Activated CD4-positive, alpha-beta memory T cell treated with anti-CD3 and anti-CD28 coated beads for 36 hours (primary cell): ENCODE data around the gene FGR. TPM values are rescaled to one million over a fixed set of nuclear protein-coding genes. Genes with fewer than 3 reads are reported as not detected.

Source experiments
- CTCF ChIA-PET: fragments of 350-600 bp; sonication (Branson Sonifier 250); formaldehyde crosslinking; loops from one replicate; lab custom pipeline; 2021; ENCODE audit warnings: antibody characterized with exemption, inconsistent platforms; lab: Charles Lee
- POLR2A ChIA-PET: fragments of 350-600 bp; sonication (Branson Sonifier 250); formaldehyde crosslinking; loops from one replicate; lab custom pipeline; 2021; ENCODE audit warnings: antibody characterized with exemption; lab: Charles Lee
- DNase-seq: peaks from one replicate; pipeline ENCODE4 v3.0.0-alpha.2; 2020
- H3K27ac Mint-ChIP-seq: one replicate; pipeline ENCODE4 v1.8.0; 2021; ENCODE audit warnings: mixed read lengths
- H3K27me3 Mint-ChIP-seq: one replicate; pipeline ENCODE4 v1.8.0; 2021; ENCODE audit warnings: mixed read lengths
- H3K36me3 Mint-ChIP-seq: one replicate; pipeline ENCODE4 v1.8.0; 2021; ENCODE audit warnings: mixed read lengths
- H3K4me1 Mint-ChIP-seq: one replicate; pipeline ENCODE4 v1.8.0; 2021; ENCODE audit warnings: low read depth, mixed read lengths
- H3K4me3 Mint-ChIP-seq: one replicate; pipeline ENCODE4 v1.8.0; 2021; ENCODE audit warnings: mild to moderate bottlenecking, mixed read lengths
- H3K9me3 Mint-ChIP-seq: one replicate; pipeline ENCODE4 v1.8.0; 2021; ENCODE audit warnings: mixed read lengths
- intact Hi-C: fragments of 100-400 bp; cut with micrococcal nuclease; formaldehyde crosslinking; loops from one replicate; pipeline ENCODE4 v1.15.1; 2023
- total RNA-seq, 2 experiments: library from RNA; stranded (reverse); gene quantifications; one replicate each; pipeline ENCODE4 v1.2.3, GENCODE V29; 2021

Gene FGR
- total RNA-seq, 2 experiments from 2014 or later = 0.24 to 0.27 TPM

DNA sequence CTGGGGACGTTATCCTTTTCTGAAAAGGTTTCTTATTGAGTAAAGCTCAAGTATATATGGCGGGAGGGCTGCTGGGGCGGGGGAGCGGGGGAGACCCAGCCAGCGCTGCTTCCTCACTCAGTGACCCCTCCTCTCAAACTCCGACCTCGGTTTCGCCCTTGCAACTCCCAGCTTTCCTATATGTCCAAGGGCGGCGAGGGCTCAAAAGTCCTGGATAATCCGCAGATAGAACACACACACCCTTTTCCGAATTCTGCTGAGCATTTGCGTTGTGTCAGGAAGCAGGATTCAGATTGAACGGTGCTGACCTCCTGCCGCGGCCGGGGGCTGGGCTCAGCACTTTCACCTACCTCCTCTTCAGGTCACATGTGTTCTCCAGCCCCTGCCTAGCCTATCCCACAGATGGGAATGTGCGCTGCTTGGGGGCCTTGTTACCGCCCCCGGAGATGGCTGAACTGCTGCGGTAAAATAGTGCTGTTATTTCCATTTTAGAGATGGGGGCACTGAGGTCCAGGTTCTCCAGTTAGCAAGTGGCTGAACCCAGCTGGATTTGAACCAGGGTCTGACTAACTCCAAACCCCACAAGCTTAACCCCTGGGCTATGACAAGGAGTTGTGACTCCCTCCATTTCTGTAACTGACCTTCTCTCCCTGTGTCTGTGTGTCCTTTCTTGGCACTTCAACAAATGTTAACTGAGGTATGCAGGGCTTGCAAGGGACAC, 30.2 kb downstream of the FGR start:
- DNase-seq = no peak

DNA sequence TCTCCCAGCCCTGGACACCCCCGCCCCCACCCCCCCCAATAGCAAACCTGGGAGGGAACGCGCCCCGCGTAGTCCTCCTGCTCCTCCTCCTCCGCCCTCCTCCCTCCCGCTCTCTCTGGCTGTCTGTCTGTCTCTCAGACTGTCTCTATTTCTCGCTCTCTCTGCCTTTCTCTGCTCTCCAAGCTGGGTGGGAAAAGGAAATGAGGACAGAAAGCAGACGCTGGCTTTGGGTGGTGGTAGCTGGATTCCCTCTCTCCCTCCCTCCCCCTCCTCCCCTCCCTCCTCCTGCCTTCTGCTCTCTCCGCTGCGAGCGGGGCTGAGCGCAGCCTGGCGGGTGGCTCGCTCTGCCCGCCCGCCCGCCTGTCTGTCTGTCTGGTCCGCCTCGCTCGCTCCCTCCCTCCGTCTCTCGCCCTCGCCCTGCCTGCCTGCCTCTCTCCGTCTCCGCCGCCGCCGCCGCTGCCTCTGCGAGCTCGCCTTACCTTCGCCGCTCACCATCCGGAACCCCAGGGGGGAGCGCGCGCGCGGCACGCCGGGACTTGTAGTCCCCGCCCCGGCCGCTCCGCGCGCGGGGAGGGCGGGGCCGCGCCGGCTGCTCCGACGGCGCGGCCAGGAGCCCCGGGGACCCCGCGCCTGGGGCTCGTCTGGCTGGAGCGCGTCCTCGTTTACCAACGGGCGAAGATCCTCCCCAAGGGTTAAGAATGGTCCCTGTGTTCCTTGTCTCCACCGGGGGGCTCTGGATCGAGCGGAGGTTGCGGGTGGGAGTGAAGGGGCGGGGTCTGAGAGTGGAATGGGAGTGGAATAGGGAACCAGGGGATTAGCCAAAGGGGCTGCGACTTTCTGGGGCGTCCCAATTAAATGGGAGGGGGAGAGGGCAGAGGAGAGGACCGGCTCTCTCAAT, 31.1 kb downstream of the FGR start, which contains the start of gene AHDC1:
AHDC1 (minus strand) TSS at position 464 of the 898 bp plus-strand sequence. CDS start 52,029 bp downstream, outside the sequence.
- intact Hi-C loops = loop anchor here (2.0 to 10.0 kb wide), 4 partner anchors 35 to 279 kb away; partner anchors contain the start of genes GPR3 and TMEM222
- DNase-seq = peak; percentile 93
- Mint-ChIP-seq H3K4me3 (peak within 1 kb of the TSS; percentile 82), H3K4me1 (peaks cover 39% of the 10 kb centered on the region), H3K9me3 (no peaks in the 10 kb centered on the region), H3K36me3 (no peaks in the 10 kb centered on the region), H3K27me3 (no peaks in the 10 kb centered on the region), H3K27ac (peak within 1 kb of the TSS; percentile 44)
- ChIA-PET CTCF (interaction anchor here (1.2 to 12.3 kb wide), 15 partner anchors 9 to 306 kb away, joined by 3 to 312 read pairs (median 47); partner anchors contain the start of genes GPR3, IFI6 and MAP3K6), POLR2A (interaction anchor here (0.6 to 2.2 kb wide), 5 partner anchors 28 to 81 kb away, joined by 3 to 7 read pairs (median 5); no protein-coding TSS in a partner anchor)

More for the DNA sequence above, 30.2 kb downstream of the FGR start:
- POLR2A ChIA-PET = interaction anchor here (1.3 to 2.2 kb wide), 4 partner anchors 36 to 82 kb away, joined by 4 to 7 read pairs (median 6); no protein-coding TSS in a partner anchor
- Mint-ChIP-seq H3K9me3 (no peaks in the 10 kb centered on the region), H3K4me3 (peak overlapping the region; percentile 82), H3K27me3 (no peaks in the 10 kb centered on the region), H3K27ac (no peak overlapping the region), H3K36me3 (no peaks in the 10 kb centered on the region), H3K4me1 (peaks cover 31% of the 10 kb centered on the region)
- intact Hi-C loops = loop anchor here (2.0 to 10.0 kb wide), 3 partner anchors 187 to 280 kb away; partner anchors contain the start of genes GPR3 and TMEM222
- CTCF ChIA-PET = interaction anchor here (0.6 to 12.3 kb wide), 21 partner anchors 9 to 306 kb away, joined by 3 to 312 read pairs (median 8); partner anchors contain the start of genes GPR3, IFI6 and WASF2

DNA sequence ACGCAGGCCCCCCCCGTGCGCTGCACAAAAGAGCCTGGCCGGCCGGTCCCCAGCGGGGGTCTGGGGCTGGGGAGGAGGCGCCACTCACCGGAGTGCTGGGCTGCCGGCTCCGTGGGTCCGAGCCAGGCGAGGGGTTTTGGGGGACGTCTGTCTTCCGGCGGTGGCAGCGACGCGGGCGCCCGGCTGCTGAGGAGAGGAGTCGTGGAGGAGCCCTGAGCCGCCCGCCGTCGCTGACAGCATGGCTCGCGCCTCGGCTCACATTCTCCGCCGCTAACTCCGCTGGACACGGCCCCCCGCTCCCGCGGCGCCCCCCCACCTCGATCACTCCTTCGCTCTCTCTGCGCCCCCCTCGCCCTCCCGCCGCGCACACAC, 31.7 kb downstream of the FGR start:
- Mint-ChIP-seq H3K36me3 (no peaks in the 10 kb centered on the region), H3K9me3 (no peaks in the 10 kb centered on the region), H3K4me3 (peak overlapping the region; percentile 82), H3K4me1 (peaks cover 44% of the 10 kb centered on the region), H3K27me3 (no peaks in the 10 kb centered on the region), H3K27ac (no peak overlapping the region)
- CTCF ChIA-PET = interaction anchor here (1.2 to 12.3 kb wide), 12 partner anchors 8 to 305 kb away, joined by 3 to 312 read pairs (median 48); partner anchors contain the start of genes GPR3 and MAP3K6
- DNase-seq = peak; percentile 44
- intact Hi-C loops = loop anchor here (2.0 to 10.0 kb wide), 3 partner anchors 34 to 278 kb away; partner anchors contain the start of gene TMEM222
- POLR2A ChIA-PET = interaction anchor here (0.6 to 2.2 kb wide), 5 partner anchors 29 to 81 kb away, joined by 3 to 7 read pairs (median 5); no protein-coding TSS in a partner anchor

DNA sequence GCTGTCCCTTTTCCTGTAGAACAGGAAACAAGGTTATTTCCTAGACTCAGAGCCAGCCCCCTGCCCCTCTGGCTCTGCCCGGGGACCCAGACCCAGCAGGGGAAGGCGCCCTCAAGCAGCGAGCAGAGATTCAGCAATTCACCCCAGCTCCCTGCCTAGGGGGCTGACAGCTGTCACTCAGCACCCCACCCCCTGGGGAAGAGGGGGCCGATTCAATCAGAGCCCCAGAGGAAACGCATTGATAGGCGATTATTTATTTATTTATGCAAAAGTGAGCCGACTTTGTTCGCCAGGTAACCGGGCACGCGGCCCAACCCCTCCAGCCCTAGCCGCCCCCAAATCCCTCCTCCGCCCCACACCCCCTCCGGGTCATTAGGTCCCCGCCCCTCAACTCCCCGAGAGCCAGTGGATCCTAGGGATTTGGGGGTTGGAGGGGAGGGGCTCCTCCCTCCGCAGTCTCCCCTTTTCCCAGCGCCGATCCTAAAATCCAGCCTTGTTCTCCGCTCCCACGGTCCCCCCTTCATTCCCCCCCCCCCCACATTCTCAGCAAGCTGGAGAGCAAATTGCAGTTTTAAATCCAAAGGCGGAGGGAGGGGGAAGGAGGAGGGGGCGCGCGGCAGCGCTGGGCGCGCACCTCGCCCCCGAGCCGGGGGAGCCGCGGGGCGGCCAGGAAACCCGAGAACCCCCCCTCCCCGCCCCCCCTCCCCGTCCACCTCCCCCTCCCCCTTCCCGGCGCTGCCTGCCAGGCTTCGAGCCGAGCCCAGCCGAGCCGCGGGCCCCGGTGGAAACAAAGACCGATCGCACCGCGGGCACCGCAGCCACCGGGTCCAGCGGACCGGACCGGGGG, 32.3 kb downstream of the FGR start:
- H3K27ac Mint-ChIP-seq = no peak overlapping the region
- POLR2A ChIA-PET = interaction anchor here (1.0 to 2.2 kb wide), 3 partner anchors 35 to 46 kb away, joined by 3 to 7 read pairs (median 6); no protein-coding TSS in a partner anchor
- H3K4me3 Mint-ChIP-seq = peak overlapping the region; percentile 82
- H3K27me3 Mint-ChIP-seq = no peaks in the 10 kb centered on the region
- CTCF ChIA-PET = interaction anchor here (1.3 to 12.3 kb wide), 5 partner anchors 34 to 236 kb away, joined by 5 to 312 read pairs (median 7); partner anchors contain the start of gene MAP3K6
- peaks cover 44% of the 10 kb centered on the region for H3K4me1 Mint-ChIP-seq
- no peaks in the 10 kb centered on the region for H3K9me3 Mint-ChIP-seq
- intact Hi-C loops = loop anchor here (2.0 to 10.0 kb wide), 3 partner anchors 34 to 278 kb away; partner anchors contain the start of gene TMEM222
- DNase-seq = peak; percentile 46
- no peaks in the 10 kb centered on the region for H3K36me3 Mint-ChIP-seq

DNA sequence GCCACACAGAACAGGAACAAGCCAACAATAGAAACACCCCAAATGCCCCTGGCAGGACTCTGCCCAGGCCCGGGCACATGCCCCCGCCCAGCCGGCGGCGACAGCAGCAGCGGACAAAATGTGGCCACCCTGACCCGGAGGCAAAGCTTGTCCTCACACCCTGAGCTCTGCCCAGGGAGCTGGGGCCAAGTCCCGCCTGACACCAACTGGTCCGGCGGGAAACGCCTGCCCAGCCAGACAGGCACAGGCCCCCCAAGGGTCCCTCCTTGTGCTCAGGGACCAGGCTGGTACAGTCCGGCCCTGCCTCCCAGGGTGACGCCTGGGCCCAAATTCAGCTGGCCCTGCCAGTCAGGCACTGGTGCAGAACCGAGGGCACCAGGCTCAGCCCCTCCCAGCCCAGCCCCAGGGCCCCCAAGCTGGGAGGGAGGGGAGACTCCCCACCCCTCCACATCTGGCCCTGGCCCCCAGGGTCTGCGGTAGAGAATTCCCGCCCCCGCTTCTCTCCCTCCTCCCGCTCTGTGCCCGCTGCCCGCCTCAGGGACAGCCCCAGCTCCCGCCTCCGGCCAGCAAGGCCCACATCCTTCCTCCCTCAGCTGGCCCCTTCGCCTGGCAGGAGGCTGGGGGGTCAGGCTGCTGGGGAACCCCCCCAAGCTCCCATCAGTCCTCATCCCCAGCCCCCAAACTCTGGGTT, 33.1 kb downstream of the FGR start:
- ChIA-PET CTCF (interaction anchor here (1.3 to 12.3 kb wide), 7 partner anchors 23 to 198 kb away, joined by 4 to 312 read pairs (median 7); no protein-coding TSS in a partner anchor), POLR2A (interaction anchor here (1.0 to 1.3 kb wide), 2 partner anchors 34 to 45 kb away, joined by 3 to 7 read pairs; no protein-coding TSS in a partner anchor)
- Mint-ChIP-seq H3K27ac (no peak overlapping the region), H3K4me1 (peaks cover 44% of the 10 kb centered on the region), H3K36me3 (no peaks in the 10 kb centered on the region), H3K4me3 (peak overlapping the region; percentile 74), H3K9me3 (no peaks in the 10 kb centered on the region), H3K27me3 (no peaks in the 10 kb centered on the region)
- no peak for DNase-seq
- intact Hi-C loops = loop anchor here (2.0 to 10.0 kb wide), 3 partner anchors 33 to 277 kb away; partner anchors contain the start of gene TMEM222

DNA sequence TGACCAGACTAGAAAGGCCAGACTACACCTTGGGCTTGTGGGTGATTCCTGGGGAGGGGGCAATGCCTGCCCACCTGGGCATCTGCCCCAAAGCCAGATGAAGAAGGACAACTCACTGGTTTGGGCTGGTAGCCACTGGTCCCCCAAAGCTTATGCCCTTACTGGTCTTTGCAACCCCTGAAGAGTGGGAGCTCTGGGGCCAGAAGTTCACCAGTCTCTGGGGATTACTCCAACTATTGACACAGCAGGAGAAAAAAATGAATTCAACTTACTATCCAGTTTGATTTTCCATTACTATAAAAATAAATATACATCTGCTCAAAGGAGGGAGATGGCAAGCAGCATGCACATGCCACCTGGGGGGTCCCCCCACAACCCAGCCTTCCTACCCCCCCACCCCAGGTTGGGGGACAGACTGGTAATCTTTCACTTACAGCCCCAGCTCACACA, 33.6 kb downstream of the FGR start:
- Mint-ChIP-seq H3K9me3 (no peaks in the 10 kb centered on the region), H3K36me3 (no peaks in the 10 kb centered on the region), H3K27ac (no peak overlapping the region), H3K4me3 (no peak overlapping the region), H3K27me3 (no peaks in the 10 kb centered on the region), H3K4me1 (peaks cover 40% of the 10 kb centered on the region)
- CTCF ChIA-PET = interaction anchor here (0.6 to 12.3 kb wide), 10 partner anchors 23 to 305 kb away, joined by 3 to 312 read pairs (median 6); no protein-coding TSS in a partner anchor
- intact Hi-C loops = loop anchor here (5.0 to 10.0 kb wide), 2 partner anchors 184 to 277 kb away; partner anchors contain the start of gene TMEM222
- POLR2A ChIA-PET = interaction anchor here (1.0 kb wide), 1 partner anchor 45 kb away, joined by 3 read pairs; no protein-coding TSS in a partner anchor
- no peak for DNase-seq

DNA sequence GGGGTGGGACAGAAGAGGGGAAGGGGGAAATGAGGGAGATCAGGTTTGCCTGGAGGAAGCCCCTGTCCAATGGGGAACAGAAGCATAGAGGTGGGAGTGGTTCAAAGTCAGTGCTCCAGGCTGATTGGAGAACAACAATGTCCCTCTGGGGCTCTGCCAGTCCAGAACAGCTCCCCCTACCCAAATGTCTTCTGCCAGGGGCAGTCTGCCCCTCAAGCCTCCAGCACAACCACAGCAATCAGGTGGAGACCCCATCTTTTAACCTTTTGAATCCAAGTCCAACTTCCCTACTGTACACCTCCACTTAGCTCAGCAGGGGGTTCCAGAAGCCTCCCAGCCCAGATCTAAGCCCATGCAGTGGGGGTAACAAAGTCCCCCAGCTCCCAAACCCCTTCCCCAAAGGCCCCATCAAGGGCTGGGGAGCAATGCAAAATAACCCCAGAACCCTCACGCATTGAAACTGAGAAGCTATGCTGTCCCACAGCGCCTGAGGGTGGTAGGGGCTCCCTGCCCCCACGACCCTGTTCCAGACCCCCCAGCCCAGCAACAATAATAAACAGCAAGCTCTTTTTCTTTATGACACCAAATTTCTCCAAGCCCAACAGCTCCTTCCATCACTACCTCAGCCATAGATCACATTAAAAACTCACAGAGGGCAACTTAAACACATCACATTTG, 34.3 kb downstream of the FGR start:
- Mint-ChIP-seq H3K27me3 (no peaks in the 10 kb centered on the region), H3K4me1 (peaks cover 35% of the 10 kb centered on the region), H3K9me3 (no peaks in the 10 kb centered on the region), H3K36me3 (no peaks in the 10 kb centered on the region), H3K4me3 (no peak overlapping the region), H3K27ac (no peak overlapping the region)
- ChIA-PET CTCF (interaction anchor here (0.6 to 12.3 kb wide), 10 partner anchors 15 to 305 kb away, joined by 3 to 312 read pairs (median 5); no protein-coding TSS in a partner anchor), POLR2A (interaction anchor here (1.3 kb wide), 1 partner anchor 77 kb away, joined by 3 read pairs; no protein-coding TSS in a partner anchor)
- no peak for DNase-seq
- intact Hi-C loops = loop anchor here (1.0 to 10.0 kb wide), 3 partner anchors 44 to 276 kb away; partner anchors contain the start of gene TMEM222

DNA sequence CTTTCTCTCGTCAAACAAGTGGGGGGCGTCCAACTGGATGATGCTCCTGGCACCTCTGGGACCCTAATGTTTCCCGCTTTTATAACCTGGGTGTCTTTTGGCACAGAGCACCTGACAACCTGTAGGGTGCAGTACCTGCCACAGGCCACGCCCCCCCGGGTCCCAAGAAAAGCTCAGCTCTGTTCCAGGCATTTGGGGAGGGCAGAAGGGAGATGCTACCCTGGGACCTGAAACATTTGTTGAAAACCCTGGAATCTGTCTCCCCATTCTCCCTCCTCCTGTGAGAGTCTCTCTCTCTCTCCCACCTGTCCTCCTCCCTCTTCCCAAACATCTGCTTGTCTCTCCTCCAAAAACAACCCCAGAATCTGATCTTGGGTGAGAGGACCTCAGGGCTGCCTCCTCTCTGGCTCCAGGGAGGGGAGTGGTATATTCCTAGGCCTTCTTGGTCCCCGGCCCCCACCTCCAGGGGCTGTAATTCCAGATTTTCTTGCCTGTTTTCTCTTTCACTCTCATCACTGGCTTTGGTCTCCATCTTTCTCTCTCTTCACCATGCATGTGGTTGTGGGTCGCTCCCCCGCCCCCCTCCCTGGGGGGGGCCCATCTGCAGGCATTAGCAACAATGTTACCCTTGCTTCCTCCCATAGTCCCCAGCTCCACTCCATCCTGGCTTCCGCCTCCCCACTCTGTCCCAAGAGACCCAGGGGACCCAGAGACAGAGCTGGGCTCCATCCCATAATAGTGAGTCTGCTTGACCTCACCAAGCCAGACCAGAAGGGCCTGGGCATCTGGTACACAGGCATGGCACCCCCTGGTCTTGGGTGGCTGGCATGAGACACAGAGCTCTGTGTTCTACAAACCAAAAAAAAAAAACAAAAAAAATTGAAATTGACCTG, 35.1 kb downstream of the FGR start:
- no peaks in the 10 kb centered on the region for H3K27me3 Mint-ChIP-seq
- no peak overlapping the region for H3K27ac Mint-ChIP-seq
- no peak overlapping the region for H3K4me3 Mint-ChIP-seq
- H3K9me3 Mint-ChIP-seq = no peaks in the 10 kb centered on the region
- no peaks in the 10 kb centered on the region for H3K36me3 Mint-ChIP-seq
- POLR2A ChIA-PET = interaction anchor here (1.3 kb wide), 1 partner anchor 76 kb away, joined by 3 read pairs; no protein-coding TSS in a partner anchor
- no peak for DNase-seq
- CTCF ChIA-PET = interaction anchor here (0.8 to 12.3 kb wide), 9 partner anchors 8 to 242 kb away, joined by 3 to 312 read pairs (median 5); no protein-coding TSS in a partner anchor
- H3K4me1 Mint-ChIP-seq = peaks cover 35% of the 10 kb centered on the region
- intact Hi-C loops = loop anchor here (1.0 to 10.0 kb wide), 3 partner anchors 44 to 275 kb away; partner anchors contain the start of gene TMEM222
